B cell (primary cell): ENCODE data around the gene ROPN1B. TPM values are rescaled to one million over a fixed set of nuclear protein-coding genes. Genes with fewer than 3 reads are reported as not detected.

Experiments used
- ATAC-seq: fragments of 200-7000 bp; cut with Tn5 transposase; one replicate; pipeline ENCODE4 v1.10.0; 2021; ENCODE audit warnings: low read depth, mild to moderate bottlenecking, moderate number of reproducible peaks, moderate library complexity
- CTCF ChIA-PET: fragments of 350-600 bp; sonication (Branson Sonifier 250); formaldehyde crosslinking; loops from one replicate; lab custom pipeline; 2021; ENCODE audit warnings: antibody characterized with exemption, inconsistent platforms; lab: Charles Lee
- POLR2A ChIA-PET: fragments of 350-600 bp; sonication (Branson Sonifier 250); formaldehyde crosslinking; loops from one replicate; lab custom pipeline; 2021; ENCODE audit warnings: antibody characterized with exemption; lab: Charles Lee
- DNase-seq: peaks from one replicate; pipeline ENCODE4 v3.0.0; 2013
- H2AFZ ChIP-seq: 2 replicates; pipeline ENCODE4 v1.6.1; 2012; ENCODE audit warnings: mild to moderate bottlenecking, low read depth, low read length; ENCODE audit not compliant: insufficient read depth, poor library complexity, severe bottlenecking
- H3K27ac ChIP-seq, 2 donors: 1 replicate in 1 of 2; 2 replicates in 1 of 2; pipeline ENCODE4 v1.5.1; 2012 to 2013; ENCODE audit warnings: low read length in 2 of 2, mild to moderate bottlenecking in 2 of 2, moderate library complexity in 1 of 2
- H3K27me3 ChIP-seq, 4 experiments: fragments of 200-600 bp in 1 of 4; sonication (generic) in 1 of 4; replicated peaks in 1 of 4; 1 replicate in 2 of 4; 2 replicates in 2 of 4; pipeline versions ENCODE4 v1.6.1 to v1.7.0; 2013 to 2016; ENCODE audit warnings: low read length in 3 of 4, mild to moderate bottlenecking in 2 of 4, mixed read lengths in 1 of 4, moderate library complexity in 1 of 4; ENCODE audit not compliant: insufficient read depth in 4 of 4, control insufficient read depth in 3 of 4; ENCODE audit errors: control extremely low read depth in 1 of 4
- H3K36me3 ChIP-seq, 2 experiments: replicated peaks in 1 of 2; 1 replicate in 1 of 2; 2 replicates in 1 of 2; pipeline versions ENCODE4 v1.6.1 to v1.7.1; 2013; ENCODE audit warnings: low read length in 1 of 2; ENCODE audit not compliant: insufficient read depth in 2 of 2, control insufficient read depth in 1 of 2; ENCODE audit errors: control extremely low read depth in 1 of 2, extremely low read depth in 1 of 2
- H3K4me1 ChIP-seq, 2 donors: fragments of 200-600 bp in 1 of 2; sonication (generic) in 1 of 2; 1 replicate in 1 of 2; 2 replicates in 1 of 2; pipeline versions ENCODE4 v1.5.1 to v1.6.1; 2013 to 2017; ENCODE audit warnings: low read length in 2 of 2; ENCODE audit not compliant: control insufficient read depth in 2 of 2, insufficient read depth in 2 of 2
- H3K4me2 ChIP-seq: replicated peaks from 2 replicates; pipeline ENCODE3; 2012; ENCODE audit warnings: mild to moderate bottlenecking, low read depth, low read length; ENCODE audit not compliant: poor library complexity, severe bottlenecking
- H3K4me3 ChIP-seq, 5 experiments: fragments of 200-600 bp in 1 of 5; sonication (generic) in 1 of 5; 1 replicate in 3 of 5; 2 replicates in 2 of 5; pipeline versions ENCODE4 v1.5.1 to v1.7.0; 2011 to 2016; ENCODE audit warnings: low read length in 4 of 5, mild to moderate bottlenecking in 4 of 5, low read depth in 2 of 5, control low read depth in 1 of 5, moderate library complexity in 1 of 5; ENCODE audit not compliant: insufficient read depth in 1 of 5; ENCODE audit errors: control extremely low read depth in 1 of 5, extremely low read depth in 1 of 5
- H3K79me2 ChIP-seq: fragments of 200-600 bp; sonication (generic); one replicate; pipeline ENCODE4 v1.6.0; 2016; ENCODE audit warnings: low read length; ENCODE audit not compliant: control insufficient read depth, insufficient read depth
- H3K9ac ChIP-seq: fragments of 200-600 bp; sonication (generic); 2 replicates; pipeline ENCODE4 v1.6.1; 2017; ENCODE audit warnings: mild to moderate bottlenecking, low read length, moderate library complexity
- H3K9me3 ChIP-seq, 3 donors: one replicate each; pipeline versions ENCODE4 v1.6.1 to v1.7.1; 2013; ENCODE audit warnings: low read length in 2 of 3; ENCODE audit not compliant: control insufficient read depth in 2 of 3, insufficient read depth in 1 of 3; ENCODE audit errors: control extremely low read depth in 1 of 3
- H4K20me1 ChIP-seq: 2 replicates; pipeline ENCODE4 v1.6.0; 2012; ENCODE audit warnings: mild to moderate bottlenecking, low read length; ENCODE audit not compliant: insufficient read depth, control insufficient read depth, poor library complexity, severe bottlenecking
- H3K27ac Mint-ChIP-seq: one replicate; pipeline ENCODE4 v1.8.0; 2021; ENCODE audit warnings: mixed read lengths
- H3K27me3 Mint-ChIP-seq: one replicate; pipeline ENCODE4 v1.8.0; 2021; ENCODE audit warnings: mixed read lengths
- H3K4me1 Mint-ChIP-seq: one replicate; pipeline ENCODE4 v1.8.0; 2021; ENCODE audit warnings: mixed read lengths
- H3K4me3 Mint-ChIP-seq: one replicate; pipeline ENCODE4 v1.8.0; 2021; ENCODE audit warnings: mixed read lengths
- H3K9me3 Mint-ChIP-seq: one replicate; pipeline ENCODE4 v1.8.0; 2022; ENCODE audit warnings: mixed read lengths; ENCODE audit not compliant: insufficient read depth
- CTCF ChIP-seq: fragments of 200-600 bp; IDR thresholded peaks from one replicate; pipeline ENCODE4 v1.8.0; 2022; ENCODE audit warnings: antibody characterized with exemption, mild to moderate bottlenecking
- EZH2 ChIP-seq: IDR thresholded peaks from 2 replicates; pipeline ENCODE4 v1.6.1; 2012; ENCODE audit warnings: borderline replicate concordance, low read depth, mild to moderate bottlenecking, moderate library complexity, low read length; ENCODE audit not compliant: insufficient read depth, poor library complexity, severe bottlenecking
- WGBS: methylation state at CpG from one replicate; pipeline ENCODE4 v1.1.5; 2013; ENCODE audit warnings: missing lambda C conversion rate; ENCODE audit not compliant: insufficient coverage; 5-methylcytosine and 5-hydroxymethylcytosine counted together
- intact Hi-C: fragments of 100-400 bp; cut with micrococcal nuclease; formaldehyde crosslinking; loops from one replicate; pipeline ENCODE4 v1.10.0; 2022
- polyA plus RNA-seq: library from polyadenylated mRNA; depleted of rRNA; stranded (reverse); fragments of >200 nt; gene quantifications from 2 replicates; pipeline ENCODE4 v1.2.3, GENCODE V29; 2012
- total RNA-seq, 2 donors: library from RNA; stranded (reverse); fragments of 120-200 nt in 1 of 2; gene quantifications; 1 replicate in 1 of 2; 2 replicates in 1 of 2; pipeline versions ENCODE4 v1.2.3 to v1.2.4, GENCODE V29; 2013 to 2022

Gene ROPN1B
- total and polyA plus RNA-seq, 2 donors (not counting 1 experiment from before 2014, with no cell fraction given) = not detected

- Mint-ChIP-seq H3K9me3 (no peaks in the 10 kb centered on the region), H3K27ac (no peak overlapping the region), H3K27me3 (peaks cover 31% of the 10 kb centered on the region), H3K4me3 (no peak overlapping the region), H3K4me1 (no peaks in the 10 kb centered on the region)
- Histone ChIP-seq H3K79me2 (no peaks in the 10 kb centered on the region), H3K4me1 (no peaks in the 10 kb centered on the region), H4K20me1 (no peaks in the 10 kb centered on the region), H3K9me3 (peaks cover 0 to 15% (median 1%) of the 10 kb centered on the region in 3 donors), H3K4me3 (no peak overlapping the region), H2AFZ (no peak overlapping the region), H3K27me3 (peaks cover 0 to 25% (median 5%) of the 10 kb centered on the region in 4 experiments), H3K4me2 (no peak overlapping the region), H3K36me3 (no peaks in the 10 kb centered on the region), H3K9ac (no peak overlapping the region), H3K27ac (no peak overlapping the region)
- ChIA-PET CTCF (no interaction called here), POLR2A (no interaction called here)
- TF ChIP-seq CTCF = no peak
- TF ChIP-seq EZH2 = no peak
- no peak for DNase-seq
- ATAC-seq = no peak
- intact Hi-C loops = no loop called here
- 95% methylated on average over 39 of the region's 39 CpGs for WGBS
These were observed 9.5 kb upstream of the ROPN1B start for GRCh38 chr3:125959317-125960065.

- Histone ChIP-seq H3K36me3 (no peaks in the 10 kb centered on the region), H3K9me3 (peaks cover 0 to 15% (median 1%) of the 10 kb centered on the region in 3 donors), H2AFZ (no peak overlapping the region), H3K4me2 (no peak overlapping the region), H3K27ac (no peak overlapping the region), H3K79me2 (no peaks in the 10 kb centered on the region), H3K4me1 (no peaks in the 10 kb centered on the region), H4K20me1 (no peaks in the 10 kb centered on the region), H3K9ac (no peak overlapping the region), H3K27me3 (peaks cover 0 to 23% (median 5%) of the 10 kb centered on the region in 4 experiments), H3K4me3 (no peak overlapping the region)
- Mint-ChIP-seq H3K27me3 (peaks cover 29% of the 10 kb centered on the region), H3K9me3 (no peaks in the 10 kb centered on the region), H3K4me1 (no peaks in the 10 kb centered on the region), H3K27ac (no peak overlapping the region), H3K4me3 (no peak overlapping the region)
- no peak for DNase-seq
- TF ChIP-seq CTCF (no peak), EZH2 (no peak)
- intact Hi-C loops = no loop called here
- POLR2A ChIA-PET = no interaction called here
- WGBS = 93% methylated on average over 11 of the region's 14 CpGs
- CTCF ChIA-PET = no interaction called here
- no peak for ATAC-seq
These were observed 8.9 kb upstream of the ROPN1B start for GRCh38 chr3:125960066-125960424.
